Muscle layer of duodenum (tissue), 2 donors: ENCODE data around the gene MLST8.
"Not testable (repeated sequence)": the region's sequence is repeated elsewhere in the genome, so short reads cannot be mapped to it uniquely, and the experiment has no call there.

Experiments
- H3K27ac ChIP-seq: one replicate; pipeline ENCODE4 v1.7.0; 2013; ENCODE audit warnings: mild to moderate bottlenecking, low read length
- H3K27me3 ChIP-seq: one replicate; pipeline ENCODE4 v1.7.0; 2013; ENCODE audit warnings: low read depth, mild to moderate bottlenecking, control low read depth, low read length
- H3K36me3 ChIP-seq, 2 donors: one replicate each; pipeline ENCODE4 v1.7.0; 2013; ENCODE audit warnings: low read length in 2 of 2, control low read depth in 1 of 2, mild to moderate bottlenecking in 1 of 2; ENCODE audit not compliant: insufficient read depth in 2 of 2, control insufficient read depth in 1 of 2
- H3K4me1 ChIP-seq, 2 donors: one replicate each; pipeline ENCODE4 v1.7.0; 2013; ENCODE audit warnings: low read length in 2 of 2, mild to moderate bottlenecking in 2 of 2, control low read depth in 1 of 2, moderate library complexity in 1 of 2; ENCODE audit not compliant: insufficient read depth in 2 of 2, control insufficient read depth in 1 of 2
- H3K4me3 ChIP-seq, 2 donors: one replicate each; pipeline ENCODE4 v1.7.0; 2013; ENCODE audit warnings: low read length in 2 of 2, low read depth in 1 of 2, mild to moderate bottlenecking in 1 of 2
- H3K9me3 ChIP-seq, 2 donors: one replicate each; pipeline ENCODE4 v1.7.0; 2013; ENCODE audit warnings: low read length in 2 of 2, control low read depth in 1 of 2, mild to moderate bottlenecking in 1 of 2; ENCODE audit not compliant: control insufficient read depth in 1 of 2
- donor health status: healthy.

The MLST8 gene

DNA sequence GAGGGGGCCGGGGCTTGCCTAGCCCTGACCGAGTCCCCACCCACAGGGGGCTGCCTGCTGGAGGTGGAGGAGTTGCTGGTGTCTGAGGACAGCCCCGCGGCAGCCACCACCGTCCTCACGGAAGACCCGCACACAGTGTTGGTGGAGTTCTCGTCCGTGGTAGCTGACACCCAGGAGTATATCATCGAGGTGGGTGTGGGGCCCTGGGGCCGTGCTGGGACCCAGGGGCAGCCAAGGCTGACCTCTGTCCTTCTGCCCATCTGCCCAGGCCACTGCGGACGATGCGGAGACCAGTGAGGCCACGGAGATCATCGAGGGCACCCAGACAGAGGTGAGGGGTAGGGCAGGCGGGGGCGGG lies 29.5 kb downstream of the MLST8 start:
- Histone ChIP-seq H3K4me1 (peaks cover 0 to 20% of the 10 kb centered on the region in 2 donors), H3K27me3 (no peaks in the 10 kb centered on the region), H3K36me3 (peaks cover 17 to 64% of the 10 kb centered on the region in 2 donors), H3K4me3 (no peak overlapping the region), H3K27ac (no peak overlapping the region), H3K9me3 (no peaks in the 10 kb centered on the region)

DNA sequence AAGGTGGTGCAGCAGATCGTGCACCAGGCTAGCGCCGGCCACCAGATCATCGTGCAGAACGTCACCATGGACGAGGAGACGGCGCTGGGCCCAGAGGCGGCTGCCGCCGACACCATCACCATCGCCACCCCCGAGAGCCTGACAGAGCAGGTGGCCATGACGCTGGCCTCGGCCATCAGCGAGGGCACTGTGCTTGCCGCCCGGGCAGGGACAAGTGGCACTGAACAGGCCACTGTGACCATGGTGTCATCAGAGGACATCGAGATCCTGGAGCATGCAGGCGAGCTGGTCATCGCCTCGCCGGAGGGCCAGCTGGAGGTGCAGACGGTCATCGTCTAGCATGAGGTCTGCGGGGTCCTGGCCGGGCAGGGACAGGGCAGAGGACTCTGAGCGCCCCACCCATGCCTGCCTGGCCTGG lies 30.0 kb downstream of the MLST8 start:
- Histone ChIP-seq H3K4me1 (peaks cover 0 to 20% of the 10 kb centered on the region in 2 donors), H3K27me3 (no peaks in the 10 kb centered on the region), H3K36me3 (peaks cover 15 to 59% of the 10 kb centered on the region in 2 donors)

DNA sequence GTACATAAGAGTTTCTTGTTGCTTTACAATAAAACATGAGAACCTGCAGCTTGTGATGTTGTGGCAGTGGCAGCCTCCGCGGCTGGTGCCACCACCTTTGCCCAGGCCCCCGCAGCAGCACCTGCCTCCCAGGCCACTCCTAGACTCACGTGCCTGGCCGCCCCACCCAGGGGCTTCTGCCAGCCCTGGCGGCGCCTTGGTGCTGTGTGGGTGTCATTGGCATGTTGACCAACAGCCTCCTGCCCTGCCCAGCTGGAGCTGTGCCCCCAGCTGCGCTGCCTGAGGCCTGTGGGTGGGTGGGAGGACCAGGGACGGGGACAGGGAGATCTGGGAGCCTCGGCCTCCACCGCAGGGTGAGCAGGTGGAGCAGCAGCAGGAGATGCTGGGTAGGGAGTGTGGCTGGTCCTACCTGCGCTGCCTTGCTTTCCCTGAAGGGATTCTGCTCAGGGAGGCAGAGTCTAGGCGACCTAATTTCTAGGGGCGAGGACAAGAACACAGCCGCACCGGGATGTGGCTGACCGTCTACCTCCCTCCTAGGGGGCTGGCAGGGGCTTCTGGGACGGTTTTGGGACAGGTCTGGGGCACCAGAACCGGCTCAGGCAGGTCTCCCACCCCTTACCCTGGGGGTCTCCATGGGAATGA lies 30.6 kb downstream of the MLST8 start:
- Histone ChIP-seq H3K36me3 (peaks cover 15 to 53% of the 10 kb centered on the region in 2 donors), H3K27me3 (no peaks in the 10 kb centered on the region), H3K4me3 (no peak overlapping the region), H3K9me3 (no peaks in the 10 kb centered on the region), H3K4me1 (peaks cover 0 to 20% of the 10 kb centered on the region in 2 donors), H3K27ac (no peak overlapping the region)

More for the DNA sequence above, 30.0 kb downstream of the MLST8 start:
- Histone ChIP-seq H3K27ac (no peak overlapping the region), H3K9me3 (no peaks in the 10 kb centered on the region), H3K4me3 (no peak overlapping the region)

DNA sequence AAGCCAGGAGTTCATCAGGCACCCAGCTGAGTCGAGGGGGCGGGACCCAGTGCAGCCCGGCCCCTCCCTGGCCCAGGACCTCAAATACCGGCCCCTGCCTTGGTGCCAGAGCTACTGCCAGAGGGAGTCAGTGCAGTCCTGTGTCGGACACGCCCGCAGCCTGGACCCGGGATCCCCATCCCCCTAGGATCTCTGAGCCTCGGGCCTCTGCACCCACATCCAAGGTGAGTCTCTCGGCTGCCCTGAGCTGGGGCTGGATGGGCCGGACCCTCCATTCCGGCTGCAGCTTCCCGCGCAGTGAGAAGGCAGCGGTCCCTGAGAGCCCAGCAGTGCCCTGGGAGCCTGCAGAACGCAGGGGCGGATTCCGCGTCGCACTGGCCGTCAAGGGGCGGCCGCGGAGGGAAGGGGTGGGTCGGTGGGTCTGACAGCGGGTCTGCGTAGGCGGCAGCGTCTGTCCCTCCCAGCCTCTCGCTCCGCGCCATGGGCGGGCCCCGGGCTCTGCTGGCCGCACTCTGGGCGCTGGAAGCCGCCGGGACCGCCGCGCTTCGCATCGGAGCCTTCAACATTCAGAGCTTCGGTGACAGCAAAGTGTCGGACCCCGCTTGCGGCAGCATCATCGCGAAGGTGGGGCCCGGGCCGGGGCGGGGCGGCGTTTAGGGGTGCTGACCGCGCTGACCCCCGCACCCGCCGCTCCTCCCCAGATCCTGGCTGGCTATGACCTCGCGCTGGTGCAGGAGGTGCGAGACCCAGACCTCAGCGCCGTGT lies 31.3 kb downstream of the MLST8 start, which contains the start of gene DNASE1L2:
Gene DNASE1L2 (plus strand): TSS at position 108 of the 765 bp plus-strand sequence. CDS start 373 bp downstream, at position 481.
- H3K4me1 ChIP-seq: peaks cover 0 to 20% of the 10 kb centered on the region in 2 donors
- H3K27me3 ChIP-seq: no peaks in the 10 kb centered on the region
- peak within 1 kb of the TSS in 1 of 2 donors; percentile 48 for H3K4me3 ChIP-seq
- H3K27ac ChIP-seq: no peak within 1 kb of the TSS
- H3K36me3 ChIP-seq: peaks cover 9 to 46% of the 10 kb centered on the region in 2 donors
- no peaks in the 10 kb centered on the region for H3K9me3 ChIP-seq

DNA sequence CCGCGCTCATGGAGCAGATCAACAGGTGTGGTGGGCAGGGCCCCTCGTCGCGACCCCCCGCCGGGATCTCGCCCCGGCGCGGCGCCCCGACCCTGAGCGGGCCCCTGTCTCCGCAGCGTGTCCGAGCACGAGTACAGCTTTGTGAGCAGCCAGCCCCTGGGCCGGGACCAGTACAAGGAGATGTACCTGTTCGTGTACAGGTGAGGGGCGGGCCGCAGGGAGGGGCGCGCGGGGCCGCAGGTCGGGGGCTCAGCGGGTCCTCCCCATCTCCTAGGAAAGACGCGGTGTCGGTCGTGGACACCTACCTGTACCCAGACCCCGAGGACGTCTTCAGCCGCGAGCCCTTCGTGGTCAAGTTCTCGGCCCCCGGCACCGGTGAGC lies 31.8 kb downstream of the MLST8 start:
- Histone ChIP-seq H3K4me1 (peaks cover 0 to 20% of the 10 kb centered on the region in 2 donors), H3K4me3 (peak overlapping the region in 1 of 2 donors; percentile 48), H3K27me3 (no peaks in the 10 kb centered on the region), H3K36me3 (peaks cover 5 to 41% of the 10 kb centered on the region in 2 donors), H3K27ac (no peak overlapping the region), H3K9me3 (no peaks in the 10 kb centered on the region)

DNA sequence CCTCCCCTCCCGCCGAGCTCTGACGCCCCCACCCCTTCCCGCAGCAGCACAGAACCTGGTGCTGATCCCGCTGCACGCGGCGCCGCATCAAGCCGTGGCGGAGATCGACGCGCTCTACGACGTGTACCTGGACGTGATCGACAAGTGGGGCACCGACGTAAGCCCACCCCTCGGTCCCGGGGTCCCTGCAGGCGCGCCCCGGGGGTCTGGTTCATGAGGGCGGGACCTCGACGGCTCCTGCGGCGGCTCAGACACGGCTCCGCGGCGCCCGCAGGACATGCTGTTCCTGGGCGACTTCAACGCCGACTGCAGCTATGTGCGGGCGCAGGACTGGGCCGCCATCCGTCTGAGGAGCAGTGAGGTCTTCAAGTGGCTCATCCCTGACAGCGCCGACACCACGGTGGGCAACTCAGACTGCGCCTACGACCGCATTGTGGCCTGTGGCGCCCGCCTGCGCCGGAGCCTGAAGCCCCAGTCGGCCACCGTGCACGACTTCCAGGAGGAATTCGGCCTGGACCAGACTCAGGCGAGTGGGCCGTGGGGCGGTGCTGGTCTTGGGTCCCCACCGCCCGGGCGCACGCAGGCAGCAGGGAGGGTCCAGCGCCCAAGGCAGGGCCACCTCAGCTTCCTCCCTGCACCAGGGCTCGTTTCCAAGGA lies 32.4 kb downstream of the MLST8 start:
- Histone ChIP-seq H3K4me1 (peaks cover 0 to 20% of the 10 kb centered on the region in 2 donors), H3K27ac (no peak overlapping the region), H3K4me3 (no peak overlapping the region), H3K27me3 (no peaks in the 10 kb centered on the region), H3K36me3 (peaks cover 5 to 41% of the 10 kb centered on the region in 2 donors), H3K9me3 (no peaks in the 10 kb centered on the region)

DNA sequence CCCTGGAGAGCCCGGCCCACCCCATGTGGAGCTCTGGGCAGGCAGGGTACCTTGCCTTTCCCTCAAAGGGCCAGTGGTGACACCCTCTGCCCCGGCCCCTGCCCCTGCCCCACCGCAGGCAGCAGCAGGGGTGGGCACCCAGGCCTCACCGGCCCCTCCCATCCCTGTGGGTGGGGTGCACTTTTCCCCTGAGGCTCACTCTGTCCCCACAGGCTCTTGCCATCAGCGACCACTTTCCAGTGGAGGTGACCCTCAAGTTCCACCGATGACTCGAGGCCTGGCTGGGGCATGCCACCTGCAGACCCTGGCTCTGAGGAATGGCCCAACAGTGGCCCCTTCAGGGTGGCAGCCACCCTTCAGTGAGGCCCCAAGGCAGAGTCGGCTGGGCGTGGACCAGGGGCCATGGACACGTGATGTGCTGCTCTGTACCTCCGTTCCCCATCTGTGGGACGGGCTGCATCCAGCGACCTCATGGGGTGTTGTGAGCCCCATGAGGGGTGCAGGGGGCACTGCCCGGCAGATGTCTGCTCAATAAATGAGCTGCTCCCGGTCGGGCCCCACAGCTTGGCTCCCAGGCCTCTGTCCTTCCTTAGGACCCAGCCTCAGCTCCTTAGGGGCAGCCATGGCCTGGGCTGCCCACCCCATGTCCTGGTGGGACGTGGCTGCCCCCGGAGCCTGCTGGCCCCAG lies 33.0 kb downstream of the MLST8 start:
- no peak overlapping the region for H3K27ac ChIP-seq
- H3K27me3 ChIP-seq: no peaks in the 10 kb centered on the region
- no peaks in the 10 kb centered on the region for H3K9me3 ChIP-seq
- peaks cover 0 to 20% of the 10 kb centered on the region in 2 donors for H3K4me1 ChIP-seq
- H3K4me3 ChIP-seq: no peak overlapping the region
- H3K36me3 ChIP-seq: peaks cover 10 to 41% of the 10 kb centered on the region in 2 donors

DNA sequence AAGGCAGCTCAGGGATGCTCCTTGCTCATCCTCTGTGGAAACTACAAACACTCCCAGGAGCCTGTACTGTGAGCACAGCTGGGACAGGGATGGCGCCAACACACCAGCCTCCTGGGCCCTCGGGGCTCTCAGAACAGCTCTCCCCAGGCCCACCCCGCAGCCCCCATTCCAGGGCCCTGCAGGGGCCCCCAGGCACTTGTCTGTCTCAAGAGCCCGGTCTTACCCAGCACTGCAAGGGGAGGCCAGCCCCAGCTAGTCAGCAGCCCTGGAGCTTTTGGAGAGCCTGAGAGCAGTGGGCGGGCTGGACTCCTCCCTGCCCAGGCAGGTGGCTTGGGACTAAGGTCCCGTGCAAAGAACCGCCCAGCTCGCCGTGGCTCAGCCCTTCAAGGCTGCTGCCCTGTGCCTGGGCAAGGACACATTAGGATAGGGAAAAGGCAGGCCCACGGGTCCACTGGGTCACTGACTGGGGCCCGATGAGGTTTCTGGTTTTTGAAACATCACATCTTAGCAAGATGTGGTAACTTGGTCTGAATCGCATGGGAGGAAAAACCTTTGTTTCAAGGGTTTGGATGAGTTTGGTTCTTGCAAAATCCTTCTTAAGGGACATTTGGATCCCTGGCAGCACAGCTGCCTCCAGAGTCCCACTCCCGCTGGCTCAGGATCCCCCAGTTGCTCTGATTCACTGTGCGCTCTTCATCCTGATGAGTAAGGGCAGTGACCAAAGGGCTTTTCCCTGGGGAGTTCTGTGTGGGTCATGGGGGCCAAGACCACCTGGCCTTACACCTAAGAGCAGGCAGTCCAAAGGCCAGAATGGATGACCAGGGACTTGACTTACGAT lies 33.8 kb downstream of the MLST8 start:
- no peaks in the 10 kb centered on the region for H3K27me3 ChIP-seq
- no peaks in the 10 kb centered on the region for H3K9me3 ChIP-seq
- peaks cover 0 to 20% of the 10 kb centered on the region in 2 donors for H3K4me1 ChIP-seq
- peaks cover 11 to 39% of the 10 kb centered on the region in 2 donors for H3K36me3 ChIP-seq
- H3K27ac ChIP-seq: no peak overlapping the region
- no peak overlapping the region for H3K4me3 ChIP-seq

DNA sequence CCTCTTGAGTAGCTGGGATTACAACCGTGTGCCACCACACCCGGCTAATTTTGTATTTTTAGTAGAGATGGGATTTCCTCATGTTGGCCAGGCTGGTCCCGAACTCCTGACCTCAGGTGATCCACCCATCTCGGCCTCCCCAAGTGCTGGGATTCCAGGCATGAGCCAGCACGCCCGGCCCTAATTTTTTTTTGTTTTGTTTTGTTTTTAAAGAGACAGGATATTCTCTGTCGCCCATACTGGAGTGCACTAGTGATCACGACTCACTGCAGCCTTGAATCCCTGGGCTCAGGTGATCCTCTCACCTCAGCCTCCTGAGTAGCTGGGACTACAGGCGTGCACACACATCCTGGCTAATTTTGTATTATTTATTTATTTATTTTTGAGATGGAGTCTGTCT lies 35.1 kb downstream of the MLST8 start:
- H3K27me3 ChIP-seq, H3K27ac ChIP-seq, H3K4me3 ChIP-seq, H3K9me3 ChIP-seq: not testable (repeated sequence)
- H3K4me1 ChIP-seq: peaks cover 0 to 20% of the 10 kb centered on the region in 2 donors
- peaks cover 11 to 39% of the 10 kb centered on the region in 2 donors for H3K36me3 ChIP-seq

DNA sequence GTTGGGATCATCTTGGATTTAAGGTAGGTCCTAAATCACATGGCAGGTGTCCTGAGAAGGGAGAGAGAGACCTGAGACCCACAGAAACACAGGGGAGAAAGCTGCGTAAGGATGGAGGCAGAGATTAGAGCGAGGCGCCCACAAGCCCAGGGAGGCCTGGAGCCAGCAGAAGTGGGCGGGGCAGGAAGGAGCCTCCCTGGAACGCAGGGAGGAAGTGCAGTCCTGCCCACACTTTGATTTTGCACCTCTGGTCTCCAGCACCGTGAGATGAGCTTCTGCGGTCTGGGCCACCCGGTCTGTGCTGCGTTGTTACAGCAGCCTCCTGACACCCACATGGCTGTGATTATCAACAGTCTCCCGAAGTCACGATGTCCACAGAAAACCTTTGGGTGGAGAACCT lies 37.3 kb downstream of the MLST8 start:
- no peak overlapping the region for H3K4me3 ChIP-seq
- peaks cover 0 to 4% of the 10 kb centered on the region in 2 donors for H3K4me1 ChIP-seq
- H3K36me3 ChIP-seq: peaks cover 20 to 49% of the 10 kb centered on the region in 2 donors
- H3K9me3 ChIP-seq: no peaks in the 10 kb centered on the region
- H3K27me3 ChIP-seq: no peaks in the 10 kb centered on the region
- H3K27ac ChIP-seq: no peak overlapping the region
